H1 (cell line): ENCODE results near the gene KRT84.

Experiments used
- BCL11A ChIP-seq, 2 experiments: IDR thresholded peaks; one replicate each; pipeline ENCODE4 v1.6.1; 2011; ENCODE audit warnings: low read depth in 2 of 2, low read length in 2 of 2, mild to moderate bottlenecking in 2 of 2
- CHD2 ChIP-seq: IDR thresholded peaks from 2 replicates; pipeline ENCODE4 v1.6.1; 2012; ENCODE audit warnings: low read length, improper control_type of control experiment
- CTCF ChIP-seq, 3 experiments: IDR thresholded peaks; 1 replicate in 2 of 3; 2 replicates in 1 of 3; pipeline versions ENCODE4 v1.5.1 to v1.6.1; 2011; ENCODE audit warnings: low read length in 3 of 3, mild to moderate bottlenecking in 3 of 3, inconsistent platforms in 2 of 3, low read depth in 1 of 3, moderate library complexity in 1 of 3; ENCODE audit not compliant: insufficient read depth in 1 of 3; ENCODE audit errors: control extremely low read depth in 1 of 3
- KDM5A ChIP-seq: fragments of 200-600 bp; IDR thresholded peaks from 2 replicates; pipeline ENCODE4 v1.7.1; 2012; ENCODE audit warnings: mild to moderate bottlenecking, low read length, inconsistent platforms, mixed read lengths
- POLR2A ChIP-seq, 2 experiments: IDR thresholded peaks; 1 replicate in 1 of 2; 2 replicates in 1 of 2; pipeline ENCODE4 v1.6.1; 2011; ENCODE audit warnings: low read depth in 2 of 2, low read length in 2 of 2, mild to moderate bottlenecking in 2 of 2; ENCODE audit errors: control extremely low read depth in 1 of 2
- RBBP5 ChIP-seq: IDR thresholded peaks from 2 replicates; pipeline ENCODE4 v1.7.1; 2012; ENCODE audit warnings: low read depth, mild to moderate bottlenecking, inconsistent platforms, low read length, moderate library complexity, borderline replicate concordance
- RXRA ChIP-seq: IDR thresholded peaks from 2 replicates; pipeline ENCODE4 v1.6.1; 2011; ENCODE audit warnings: low read depth, mild to moderate bottlenecking, low read length, moderate library complexity; ENCODE audit not compliant: insufficient read depth
- SP1 ChIP-seq: IDR thresholded peaks from 2 replicates; pipeline ENCODE4 v1.6.1; 2011; ENCODE audit warnings: low read depth, low read length
- SRF ChIP-seq: IDR thresholded peaks from 2 replicates; pipeline ENCODE4 v1.6.1; 2011; ENCODE audit warnings: mild to moderate bottlenecking, low read depth, low read length, moderate library complexity
- TAF7 ChIP-seq: optimal IDR thresholded peaks from 2 replicates; pipeline ENCODE3; 2011; ENCODE audit warnings: low read depth, mild to moderate bottlenecking, inconsistent platforms, low read length, moderate library complexity, borderline replicate concordance
- ZNF274 ChIP-seq: IDR thresholded peaks from 2 replicates; pipeline ENCODE4 v1.7.0; 2012; ENCODE audit warnings: low read length, borderline replicate concordance; ENCODE audit errors: extremely low read depth
- TF ChIP-seq, protein P1 (sequence below): IDR thresholded peaks from 2 replicates; pipeline ENCODE4 v1.6.1; 2011; ENCODE audit warnings: low read depth, mild to moderate bottlenecking, low read length; ENCODE audit not compliant: insufficient read depth

DNA sequence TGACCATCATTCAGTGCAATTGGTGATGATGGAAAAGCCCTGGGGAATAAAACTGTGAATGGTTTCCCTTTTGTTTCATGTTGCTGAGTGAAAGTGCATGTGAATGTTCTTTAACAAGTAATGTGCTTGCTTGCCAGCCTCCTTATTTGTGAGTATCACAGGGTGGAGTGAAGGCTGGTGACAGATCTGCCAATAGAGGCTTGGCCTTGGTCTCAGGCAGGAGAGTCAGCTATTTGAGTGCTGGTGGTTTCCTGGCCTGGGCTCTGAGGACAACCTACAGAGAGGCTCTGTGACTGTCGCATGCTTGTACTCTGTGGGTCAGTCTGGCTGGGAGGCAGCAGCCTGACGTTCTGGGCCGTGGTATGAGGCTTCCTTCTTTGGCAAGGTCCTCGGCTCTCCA is 38.9 kb downstream of the KRT84 start:
- TF ChIP-seq CHD2 (no peak), RBBP5 (no peak), POLR2A (IDR thresholded peaks at IDR 0.05; ENCODE audit: control extremely low read depth in 1 of 2, low read depth in 2 of 2, low read length in 2 of 2) (no peak), CTCF (IDR thresholded peaks at IDR 0.05; ENCODE audit: control extremely low read depth in 1 of 3, insufficient read depth in 1 of 3, low read depth in 1 of 3, low read length in 3 of 3) (no peak), SP1 (no peak), KDM5A (no peak), RXRA (no peak), BCL11A (IDR thresholded peaks at IDR 0.05; ENCODE audit: low read depth in 2 of 2, low read length in 2 of 2) (no peak), ZNF274 (no peak), SRF (no peak), TAF7 (no peak)
- TF ChIP-seq, protein P1, sequence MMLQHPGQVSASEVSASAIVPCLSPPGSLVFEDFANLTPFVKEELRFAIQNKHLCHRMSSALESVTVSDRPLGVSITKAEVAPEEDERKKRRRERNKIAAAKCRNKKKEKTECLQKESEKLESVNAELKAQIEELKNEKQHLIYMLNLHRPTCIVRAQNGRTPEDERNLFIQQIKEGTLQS, result no peak
